Left lung (tissue), 10 donors: ENCODE data around the gene ZNF536. TPM values are rescaled to one million over a fixed set of nuclear protein-coding genes. Genes with fewer than 3 reads are reported as not detected.

ENCODE experiments used
- ATAC-seq: fragments of 200-7000 bp; cut with Tn5 transposase; one replicate; pipeline ENCODE4 v1.9.1; 2020; ENCODE audit warnings: moderate library complexity
- DNase-seq, 4 donors: peaks; one replicate each; pipeline ENCODE4 v3.0.0-alpha.2; 2013 to 2020
- H3K27ac ChIP-seq, 2 donors: fragments of 200-600 bp; sonication (generic) in 1 of 2; one replicate each; pipeline versions ENCODE4 v1.5.0 to v1.8.0; 2020 to 2021
- H3K27me3 ChIP-seq, 2 donors: fragments of 200-600 bp; sonication (generic) in 1 of 2; one replicate each; pipeline versions ENCODE4 v1.5.0 to v1.8.0; 2020 to 2021
- H3K36me3 ChIP-seq, 2 donors: fragments of 200-600 bp; sonication (generic) in 1 of 2; one replicate each; pipeline versions ENCODE4 v1.5.0 to v1.8.0; 2020 to 2021
- H3K4me1 ChIP-seq, 2 donors: fragments of 200-600 bp; one replicate each; pipeline ENCODE4 v1.8.0; 2021
- H3K4me3 ChIP-seq, 2 donors: fragments of 200-600 bp; sonication (generic) in 1 of 2; one replicate each; pipeline versions ENCODE4 v1.5.0 to v1.8.0; 2020 to 2021; ENCODE audit warnings: mild to moderate bottlenecking in 1 of 2
- H3K9me3 ChIP-seq, 2 donors: fragments of 200-600 bp; sonication (generic) in 1 of 2; one replicate each; pipeline versions ENCODE4 v1.5.0 to v1.8.0; 2020 to 2021
- intact Hi-C, 2 donors: fragments of 100-400 bp; cut with DNase I; formaldehyde crosslinking; loops; one replicate each; pipeline versions ENCODE4 v1.11.2 to v1.14.2; 2022
- polyA plus RNA-seq, 6 donors: library from polyadenylated mRNA; unstranded; fragments of 120-200 nt; gene quantifications; one replicate each; pipeline ENCODE4 v1.2.1, GENCODE V29; 2013; ENCODE audit not compliant: insufficient read length in 6 of 6
- total RNA-seq, 2 donors: library from RNA; stranded (reverse); fragmentation: NEBNext Ultra II Directional; extraction: Animal tissue kit (Norgen Biotek cat#: 25700); gene quantifications; one replicate each; pipeline ENCODE4 v1.2.1, GENCODE V29; 2021
- TF ChIP-seq, protein P1 (sequence below), 2 donors: fragments of 200-600 bp; sonication (generic) in 1 of 2; IDR thresholded peaks; one replicate each; pipeline versions ENCODE4 v1.5.0 to v1.8.0; 2021; ENCODE audit warnings: antibody characterized with exemption in 2 of 2
- donor health status: DM: no; HTN: yes; CAD: no.
- donor health status: DM: no; HTN: no; CAD: no.

ZNF536 gene
- total and polyA plus RNA-seq, 8 donors: 0.50 to 6.5 (median 3.6) TPM

DNA sequence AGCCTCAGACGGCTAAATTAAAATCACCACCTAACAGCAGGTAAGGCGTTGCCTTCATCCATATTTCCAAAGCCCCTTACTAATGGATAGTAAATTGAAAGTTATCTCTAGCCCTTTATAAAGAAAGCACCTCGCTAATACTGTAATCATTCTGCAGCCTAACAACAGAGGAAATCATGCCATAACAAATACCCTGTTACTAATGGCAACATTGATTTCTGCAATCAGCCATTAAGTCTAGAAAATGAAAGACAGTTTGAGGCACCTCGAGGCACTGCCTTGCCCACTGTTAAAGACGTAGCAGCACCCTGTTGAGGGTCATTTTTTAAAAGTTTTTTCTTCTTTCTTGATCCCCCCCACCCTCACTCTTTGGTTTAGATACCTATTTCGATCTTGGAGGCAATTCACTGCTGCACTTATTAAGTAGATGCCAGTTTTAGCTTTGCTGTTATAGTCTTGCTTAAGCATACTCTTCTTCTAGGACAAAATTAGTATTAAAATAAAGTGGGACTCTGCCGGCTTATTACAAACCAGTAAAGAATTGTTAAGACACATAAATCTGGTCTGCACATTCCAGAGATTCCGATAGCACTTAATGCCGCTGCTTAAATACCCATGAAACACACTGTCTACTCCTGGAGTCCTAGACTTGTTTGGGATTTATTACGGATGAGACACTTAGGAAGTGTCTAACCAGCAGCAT, 74.8 kb downstream of the ZNF536 start:
- no peak overlapping the region for H3K27ac ChIP-seq
- H3K4me3 ChIP-seq: no peak overlapping the region
- peaks cover 0 to 22% of the 10 kb centered on the region in 2 donors for H3K27me3 ChIP-seq
- peaks cover 5 to 13% of the 10 kb centered on the region in 2 donors for H3K4me1 ChIP-seq
- H3K9me3 ChIP-seq: no peaks in the 10 kb centered on the region
- ATAC-seq (no peak), DNase-seq (no peak)
- TF ChIP-seq, protein P1, sequence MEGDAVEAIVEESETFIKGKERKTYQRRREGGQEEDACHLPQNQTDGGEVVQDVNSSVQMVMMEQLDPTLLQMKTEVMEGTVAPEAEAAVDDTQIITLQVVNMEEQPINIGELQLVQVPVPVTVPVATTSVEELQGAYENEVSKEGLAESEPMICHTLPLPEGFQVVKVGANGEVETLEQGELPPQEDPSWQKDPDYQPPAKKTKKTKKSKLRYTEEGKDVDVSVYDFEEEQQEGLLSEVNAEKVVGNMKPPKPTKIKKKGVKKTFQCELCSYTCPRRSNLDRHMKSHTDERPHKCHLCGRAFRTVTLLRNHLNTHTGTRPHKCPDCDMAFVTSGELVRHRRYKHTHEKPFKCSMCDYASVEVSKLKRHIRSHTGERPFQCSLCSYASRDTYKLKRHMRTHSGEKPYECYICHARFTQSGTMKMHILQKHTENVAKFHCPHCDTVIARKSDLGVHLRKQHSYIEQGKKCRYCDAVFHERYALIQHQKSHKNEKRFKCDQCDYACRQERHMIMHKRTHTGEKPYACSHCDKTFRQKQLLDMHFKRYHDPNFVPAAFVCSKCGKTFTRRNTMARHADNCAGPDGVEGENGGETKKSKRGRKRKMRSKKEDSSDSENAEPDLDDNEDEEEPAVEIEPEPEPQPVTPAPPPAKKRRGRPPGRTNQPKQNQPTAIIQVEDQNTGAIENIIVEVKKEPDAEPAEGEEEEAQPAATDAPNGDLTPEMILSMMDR (IDR thresholded peaks at IDR 0.05): no peak
- intact Hi-C loops: no loop called here
- H3K36me3 ChIP-seq: no peaks in the 10 kb centered on the region

DNA sequence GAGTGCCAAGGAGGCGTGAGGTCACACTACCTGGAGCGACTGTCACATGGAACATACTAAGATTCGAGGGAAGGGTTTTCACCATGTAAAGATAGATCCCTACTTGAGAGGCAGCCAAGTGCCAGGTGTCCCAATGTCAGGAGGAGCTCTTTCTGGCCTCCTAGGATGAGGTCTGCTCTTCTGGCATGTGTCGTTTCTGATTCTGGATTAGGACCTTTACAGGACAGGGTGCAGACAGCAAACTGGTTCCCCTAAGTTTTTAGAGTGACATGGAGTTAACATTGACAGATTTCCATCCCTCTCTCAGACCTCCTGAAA, 75.3 kb downstream of the ZNF536 start:
- TF ChIP-seq, protein P1 (IDR thresholded peaks at IDR 0.05): no peak
- DNase-seq (no peak), ATAC-seq (no peak)
- no peak overlapping the region for H3K4me3 ChIP-seq
- H3K27me3 ChIP-seq: peaks cover 0 to 22% of the 10 kb centered on the region in 2 donors
- no peaks in the 10 kb centered on the region for H3K9me3 ChIP-seq
- intact Hi-C loops: no loop called here
- no peak overlapping the region for H3K27ac ChIP-seq
- H3K4me1 ChIP-seq: peaks cover 5 to 13% of the 10 kb centered on the region in 2 donors
- no peaks in the 10 kb centered on the region for H3K36me3 ChIP-seq

DNA sequence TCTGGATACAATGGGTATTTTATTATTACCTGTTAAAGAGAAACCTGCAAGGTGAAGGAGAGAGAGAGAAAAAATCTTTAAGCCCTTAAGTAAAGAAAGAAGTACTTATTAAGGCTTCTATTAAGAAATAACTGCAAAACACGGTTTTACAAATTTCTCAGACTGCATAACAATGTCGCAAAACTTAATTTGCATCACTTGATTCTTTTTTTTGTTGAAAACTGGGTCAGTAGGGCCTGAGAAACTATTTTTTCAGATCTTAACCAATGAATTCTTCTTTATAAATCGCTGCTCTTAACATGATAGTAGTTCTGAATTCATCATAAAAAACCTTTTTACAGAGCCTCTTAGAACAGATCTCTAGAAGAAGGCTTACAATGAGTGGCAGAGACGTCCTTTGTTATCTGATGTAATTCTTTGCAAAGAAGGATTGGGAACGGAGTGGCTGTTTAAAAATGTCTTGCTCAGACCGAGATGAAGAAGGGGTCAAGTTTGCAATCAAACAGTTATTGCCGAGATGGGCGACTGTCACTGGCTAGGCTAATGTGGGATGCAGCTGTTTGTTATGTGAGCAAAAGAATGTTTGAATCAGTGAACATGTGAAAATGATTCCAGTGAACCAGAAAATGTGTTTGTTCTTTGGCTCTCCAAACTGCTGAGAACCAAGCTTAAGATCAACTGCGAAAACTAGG, 76.3 kb downstream of the ZNF536 start:
- peaks cover 5 to 13% of the 10 kb centered on the region in 2 donors for H3K4me1 ChIP-seq
- peaks cover 0 to 21% of the 10 kb centered on the region in 2 donors for H3K27me3 ChIP-seq
- H3K9me3 ChIP-seq: no peaks in the 10 kb centered on the region
- H3K36me3 ChIP-seq: no peaks in the 10 kb centered on the region
- intact Hi-C loops: no loop called here
- no peak overlapping the region for H3K27ac ChIP-seq
- DNase-seq (no peak), ATAC-seq (no peak)
- TF ChIP-seq, protein P1 (IDR thresholded peaks at IDR 0.05): no peak
- no peak overlapping the region for H3K4me3 ChIP-seq

DNA sequence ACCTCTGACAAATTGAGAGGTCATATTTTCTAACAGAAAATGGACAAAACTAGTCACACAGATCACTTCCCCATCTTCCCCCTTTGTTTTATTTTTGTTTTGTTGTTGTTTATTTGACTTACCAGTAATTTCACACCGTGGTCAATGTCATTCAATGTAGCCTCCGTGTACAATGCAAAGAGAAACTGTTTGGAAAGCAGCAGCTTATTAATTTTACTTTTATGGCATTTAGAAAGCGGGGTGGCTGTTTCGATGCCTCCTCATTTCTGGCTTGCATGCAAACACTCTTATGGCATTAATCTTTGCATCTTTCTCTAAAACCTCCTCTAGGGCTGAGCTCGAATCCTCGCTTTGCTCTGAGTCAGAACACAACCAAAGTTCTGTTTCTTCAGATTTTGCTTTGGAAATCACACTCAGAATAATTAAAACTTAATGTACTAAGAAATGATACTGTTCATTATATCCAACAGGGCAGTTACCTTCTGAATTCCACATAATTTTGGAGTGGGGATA, 77.0 kb downstream of the ZNF536 start:
- Histone ChIP-seq H3K27ac (no peak overlapping the region), H3K36me3 (no peaks in the 10 kb centered on the region), H3K4me3 (no peak overlapping the region), H3K4me1 (peaks cover 5 to 13% of the 10 kb centered on the region in 2 donors), H3K9me3 (no peaks in the 10 kb centered on the region), H3K27me3 (peaks cover 0 to 15% of the 10 kb centered on the region in 2 donors)
- intact Hi-C loops: no loop called here
- no peak for DNase-seq
- TF ChIP-seq, protein P1 (IDR thresholded peaks at IDR 0.05): no peak
- ATAC-seq: no peak

DNA sequence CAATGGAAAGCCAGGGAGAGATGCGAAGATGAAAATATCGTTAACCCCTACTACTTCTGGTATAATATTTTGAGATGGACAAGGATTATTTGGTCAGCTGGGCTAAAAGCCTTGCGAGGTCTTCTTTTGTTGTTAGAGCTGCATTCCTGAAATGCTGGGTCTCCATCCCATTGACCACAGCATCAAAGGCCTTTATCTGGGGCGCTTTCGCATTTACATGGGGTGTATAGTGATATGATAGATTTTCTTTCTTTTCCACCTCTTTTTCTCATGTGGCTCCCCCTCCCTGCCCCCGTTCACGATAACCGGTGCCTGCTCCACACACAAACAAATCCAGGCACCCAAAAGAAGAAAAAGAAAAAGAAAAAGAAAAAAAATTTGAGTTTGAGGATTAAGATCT, 77.5 kb downstream of the ZNF536 start:
- H3K27me3 ChIP-seq: peaks cover 0 to 15% of the 10 kb centered on the region in 2 donors
- DNase-seq (no peak), ATAC-seq (no peak)
- no peaks in the 10 kb centered on the region for H3K9me3 ChIP-seq
- intact Hi-C loops: no loop called here
- no peaks in the 10 kb centered on the region for H3K36me3 ChIP-seq
- peaks cover 5 to 13% of the 10 kb centered on the region in 2 donors for H3K4me1 ChIP-seq
- TF ChIP-seq, protein P1 (IDR thresholded peaks at IDR 0.05): no peak
- H3K27ac ChIP-seq: no peak overlapping the region
- peak overlapping the region in 1 of 2 donors; percentile 15 for H3K4me3 ChIP-seq
